ENCODE results near the gene KRT79. TPM values are rescaled to one million over a fixed set of nuclear protein-coding genes. Genes with fewer than 3 reads are reported as not detected.

KRT79 gene
- total RNA-seq, 2 donors from 2014 or later: not detected

GRCh38 chr12:52805000-52805399 lies 29.1 kb downstream of the KRT79 start:
- H3K36me3 Mint-ChIP-seq (ENCODE audit: low read depth): no peaks in the 10 kb centered on the region

GRCh38 chr12:52802442-52802841 lies 31.7 kb downstream of the KRT79 start:
- no peak for DNase-seq
- no peak overlapping the region for H3K27ac ChIP-seq (ENCODE audit: low read depth, low read length)
- H3K4me1 ChIP-seq (ENCODE audit: control insufficient read depth, insufficient read depth, low read length): no peaks in the 10 kb centered on the region
- no peak overlapping the region for H3K9ac ChIP-seq (ENCODE audit: extremely low read depth, low read length, poor library complexity, severe bottlenecking)
- no peaks in the 10 kb centered on the region for H3K9me3 ChIP-seq (ENCODE audit: control insufficient read depth, low read length)
- H3K4me3 ChIP-seq (ENCODE audit: low read length): no peak overlapping the region
- no peak overlapping the region for H3K27ac Mint-ChIP-seq
- H3K4me3 Mint-ChIP-seq: no peak overlapping the region
- WGBS, 2 experiments (ENCODE audit: insufficient coverage in 1 of 2, insufficient read length in 1 of 2): 83 to 92% methylated on average over 6 of the region's 6 CpGs
- peaks cover 13% of the 10 kb centered on the region for H3K4me1 Mint-ChIP-seq
- no peaks in the 10 kb centered on the region for H3K27me3 Mint-ChIP-seq (ENCODE audit: insufficient read depth)
- H3K36me3 Mint-ChIP-seq (ENCODE audit: low read depth): no peaks in the 10 kb centered on the region
- H3K27me3 ChIP-seq (ENCODE audit: control insufficient read depth, insufficient read depth, low read length, poor library complexity, severe bottlenecking): no peaks in the 10 kb centered on the region
- TF ChIP-seq CTCF (conservative IDR thresholded peaks at IDR 0.05): no peak
- no peaks in the 10 kb centered on the region for H3K9me3 Mint-ChIP-seq
- H3K36me3 ChIP-seq (ENCODE audit: control insufficient read depth, insufficient read depth, low read length): no peaks in the 10 kb centered on the region

More at GRCh38 chr12:52805000-52805399, 29.1 kb downstream of the KRT79 start:
- no peak overlapping the region for H3K27ac ChIP-seq (ENCODE audit: low read depth, low read length)
- Mint-ChIP-seq H3K9me3 (no peaks in the 10 kb centered on the region), H3K27me3 (ENCODE audit: insufficient read depth) (peaks cover 16% of the 10 kb centered on the region), H3K4me1 (peaks cover 11% of the 10 kb centered on the region), H3K4me3 (no peak overlapping the region), H3K27ac (no peak overlapping the region)
- H3K4me3 ChIP-seq (ENCODE audit: low read length): no peak overlapping the region
- no peaks in the 10 kb centered on the region for H3K27me3 ChIP-seq (ENCODE audit: control insufficient read depth, insufficient read depth, low read length, poor library complexity, severe bottlenecking)
- no peak overlapping the region for H3K9ac ChIP-seq (ENCODE audit: extremely low read depth, low read length, poor library complexity, severe bottlenecking)
- no peaks in the 10 kb centered on the region for H3K9me3 ChIP-seq (ENCODE audit: control insufficient read depth, low read length)
- DNase-seq: peak; percentile 88
- H3K4me1 ChIP-seq (ENCODE audit: control insufficient read depth, insufficient read depth, low read length): no peaks in the 10 kb centered on the region
- peak; percentile 22 for TF ChIP-seq CTCF (conservative IDR thresholded peaks at IDR 0.05)
- WGBS, 2 experiments (ENCODE audit: insufficient coverage in 1 of 2, insufficient read length in 1 of 2): 36 to 38% methylated on average over 1 of the region's 1 CpG
- no peaks in the 10 kb centered on the region for H3K36me3 ChIP-seq (ENCODE audit: control insufficient read depth, insufficient read depth, low read length)

- Mint-ChIP-seq H3K9me3 (no peaks in the 10 kb centered on the region), H3K27me3 (ENCODE audit: insufficient read depth) (no peaks in the 10 kb centered on the region), H3K4me3 (no peak overlapping the region), H3K36me3 (ENCODE audit: low read depth) (no peaks in the 10 kb centered on the region), H3K27ac (no peak overlapping the region), H3K4me1 (peaks cover 13% of the 10 kb centered on the region)
- H3K36me3 ChIP-seq (ENCODE audit: control insufficient read depth, insufficient read depth, low read length): no peaks in the 10 kb centered on the region
- TF ChIP-seq CTCF (conservative IDR thresholded peaks at IDR 0.05): no peak
- 79 to 80% methylated on average over 2 to 3 of the region's 3 CpGs for WGBS, 2 experiments (ENCODE audit: insufficient coverage in 1 of 2, insufficient read length in 1 of 2)
- H3K9ac ChIP-seq (ENCODE audit: extremely low read depth, low read length, poor library complexity, severe bottlenecking): no peak overlapping the region
- no peak overlapping the region for H3K27ac ChIP-seq (ENCODE audit: low read depth, low read length)
- no peak overlapping the region for H3K4me3 ChIP-seq (ENCODE audit: low read length)
- no peaks in the 10 kb centered on the region for H3K4me1 ChIP-seq (ENCODE audit: control insufficient read depth, insufficient read depth, low read length)
- H3K27me3 ChIP-seq (ENCODE audit: control insufficient read depth, insufficient read depth, low read length, poor library complexity, severe bottlenecking): no peaks in the 10 kb centered on the region
- no peaks in the 10 kb centered on the region for H3K9me3 ChIP-seq (ENCODE audit: control insufficient read depth, low read length)
- DNase-seq: no peak
Measured at GRCh38 chr12:52801773-52802172, 32.3 kb downstream of the KRT79 start.

Measured in endodermal cell (in vitro differentiated cells).